GF-D8 (cell line): ENCODE results near the gene CENPV.
A peak's percentile ranks its signal among the peaks of the same experiment; 100 is the strongest.
"Not testable (repeated sequence)": the region's sequence is repeated elsewhere in the genome, so short reads cannot be mapped to it uniquely, and the experiment has no call there.

ENCODE experiments used
- DNase-seq: peaks from one replicate; lab custom pipeline; 2025; lab: John Stamatoyannopoulos, UW

CENPV gene

DNA sequence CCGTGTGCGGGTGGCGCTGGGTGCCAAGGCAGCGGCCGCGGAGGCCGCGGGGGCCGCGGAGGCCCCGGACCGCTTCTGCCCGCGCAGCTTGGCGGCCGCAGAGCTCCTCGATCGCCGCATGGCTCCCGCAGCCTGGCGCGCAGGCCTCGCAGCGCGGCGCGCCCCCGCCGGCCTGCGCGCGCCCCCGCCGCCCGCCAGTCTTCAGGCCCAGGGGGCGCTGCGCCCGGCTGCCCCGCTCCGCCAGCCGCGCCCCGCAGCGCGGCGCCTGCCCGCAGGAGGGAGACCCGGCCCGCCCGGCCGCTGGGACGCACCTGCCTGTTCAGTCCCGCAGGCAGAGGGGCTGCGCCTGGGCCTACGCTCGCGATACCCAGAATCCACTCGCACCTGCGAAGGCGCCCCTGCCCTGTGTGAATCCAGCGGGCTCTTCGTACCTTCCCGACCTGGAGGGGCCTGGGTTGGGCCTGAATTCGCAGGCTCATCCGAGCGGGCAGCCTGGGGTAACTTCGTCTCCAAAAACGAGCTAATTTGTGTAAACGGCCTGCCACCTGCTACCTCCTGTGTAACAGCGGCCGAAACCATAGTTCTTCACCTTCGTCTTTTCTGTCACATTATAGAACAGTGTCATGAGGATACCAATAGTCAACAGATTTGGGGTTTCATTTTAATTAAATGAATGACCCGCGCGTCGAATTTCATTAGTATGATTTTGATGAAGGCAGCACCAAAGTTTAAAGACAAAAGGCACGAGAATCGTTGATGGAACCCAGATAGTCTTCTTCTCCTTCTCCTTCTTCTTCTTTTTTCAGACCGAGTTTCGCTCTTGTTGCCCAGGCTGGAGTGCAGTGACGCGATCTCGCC lies at the start of gene CENPV:
CENPV (minus strand) TSS at position 153 of the 858 bp plus-strand sequence; CDS start at position 120, 33 bp downstream.
- no peak for DNase-seq

DNA sequence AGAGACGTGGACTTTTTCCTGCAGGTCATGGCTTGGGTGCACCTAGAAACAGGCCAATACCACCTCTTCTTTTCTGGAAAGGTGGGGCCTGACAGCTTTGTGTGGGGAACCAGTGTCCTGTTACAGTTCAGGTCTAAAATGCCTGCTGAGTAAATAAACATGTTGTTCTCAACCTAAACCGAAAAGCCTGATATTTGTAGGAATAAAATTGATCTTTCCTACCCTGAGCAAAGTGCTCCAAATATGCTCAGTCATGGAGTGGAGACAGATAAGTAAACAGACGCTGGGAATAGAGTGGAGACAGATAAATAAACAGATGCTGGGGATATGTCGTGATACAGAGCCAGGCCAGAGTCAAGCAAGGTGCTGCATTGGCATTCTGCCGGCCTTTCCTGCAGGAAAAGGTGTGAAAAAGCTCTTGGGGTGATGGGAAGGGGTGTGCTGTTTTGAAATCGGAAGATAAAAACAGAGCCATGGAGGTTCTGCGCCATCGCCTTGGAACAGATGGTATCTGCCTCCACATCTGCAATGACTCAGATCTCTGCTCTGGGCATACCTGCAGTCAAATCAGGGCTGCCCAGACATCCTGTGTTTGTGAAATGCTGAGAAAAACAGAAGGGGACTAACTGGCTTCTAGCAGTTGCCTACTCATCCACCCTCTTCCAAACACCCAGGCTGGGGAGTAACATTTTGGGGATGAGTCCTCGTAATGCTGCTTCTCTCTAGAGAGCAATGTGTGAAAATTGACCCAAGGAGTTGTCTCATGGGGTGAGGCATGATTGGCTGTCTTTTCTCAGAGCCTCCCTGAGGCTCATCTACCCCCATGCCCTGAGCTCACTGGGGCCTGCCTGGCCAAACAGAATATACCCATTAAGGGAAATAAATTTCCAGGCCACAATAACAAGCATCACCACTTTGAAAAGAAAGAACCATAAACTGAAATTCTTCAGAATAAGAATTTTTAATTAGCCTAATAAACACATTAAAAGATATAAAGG lies 45.3 kb upstream of the CENPV start:
- DNase-seq = peak; percentile 25

DNA sequence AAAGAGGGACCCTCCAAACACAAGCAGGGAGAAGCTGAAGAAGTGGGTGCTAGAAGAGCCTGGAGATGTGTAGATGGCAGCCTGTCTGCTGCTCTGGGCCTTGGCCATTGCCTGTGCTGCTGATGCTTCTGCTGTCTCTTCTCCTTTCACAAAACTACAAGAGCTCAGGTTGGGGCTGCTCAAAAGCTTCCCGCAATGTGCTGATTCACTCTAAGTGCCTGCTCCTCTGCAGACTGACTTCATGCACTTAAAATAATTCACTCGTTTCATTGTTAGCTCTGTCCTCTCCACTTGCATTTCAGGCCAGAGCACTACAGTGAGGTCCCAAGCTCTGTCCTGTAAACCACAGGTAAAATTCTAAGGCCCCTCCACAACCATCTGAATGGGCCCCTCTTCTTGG lies 43.4 kb upstream of the CENPV start:
- peak; percentile 2 for DNase-seq

DNA sequence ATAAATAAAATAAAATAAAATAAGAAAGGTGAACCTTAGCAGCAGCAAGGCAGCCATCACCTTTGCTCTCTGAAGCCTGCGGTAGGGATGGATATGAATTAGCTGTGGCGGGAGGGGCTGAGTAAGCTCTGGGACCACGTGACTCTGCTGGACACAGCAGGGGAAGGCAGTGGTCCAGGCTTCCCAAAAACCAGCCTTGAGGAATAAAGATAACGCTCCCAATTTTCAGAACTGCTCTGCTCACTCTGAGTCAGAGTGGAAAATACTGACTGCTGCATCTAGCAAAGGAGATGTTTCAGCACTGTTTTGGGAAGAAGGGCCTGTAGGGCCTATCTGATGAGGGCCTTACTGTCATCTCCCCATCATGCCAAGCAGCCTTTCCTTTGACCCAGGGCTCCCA lies 42.6 kb upstream of the CENPV start:
- not testable (repeated sequence) for DNase-seq

DNA sequence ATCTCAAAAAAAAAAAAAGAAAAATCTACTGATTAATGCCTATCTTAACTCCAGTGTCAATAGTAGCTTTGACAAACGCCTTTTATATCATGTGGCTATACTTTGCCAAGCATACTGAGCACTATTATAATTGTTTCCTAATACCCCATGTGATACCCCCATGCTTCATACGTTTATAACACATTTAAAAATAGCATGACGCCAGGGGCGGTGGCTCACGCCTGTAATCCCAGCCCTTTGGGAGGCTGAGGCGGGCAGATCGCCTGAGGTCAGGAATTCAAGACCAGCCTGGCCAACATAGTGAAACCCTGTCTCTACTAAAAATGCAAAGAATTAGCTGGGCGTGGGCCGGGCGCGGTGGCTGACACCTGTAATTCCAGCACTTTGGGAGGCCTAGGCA lies 39.2 kb upstream of the CENPV start:
- DNase-seq = not testable (repeated sequence)

DNA sequence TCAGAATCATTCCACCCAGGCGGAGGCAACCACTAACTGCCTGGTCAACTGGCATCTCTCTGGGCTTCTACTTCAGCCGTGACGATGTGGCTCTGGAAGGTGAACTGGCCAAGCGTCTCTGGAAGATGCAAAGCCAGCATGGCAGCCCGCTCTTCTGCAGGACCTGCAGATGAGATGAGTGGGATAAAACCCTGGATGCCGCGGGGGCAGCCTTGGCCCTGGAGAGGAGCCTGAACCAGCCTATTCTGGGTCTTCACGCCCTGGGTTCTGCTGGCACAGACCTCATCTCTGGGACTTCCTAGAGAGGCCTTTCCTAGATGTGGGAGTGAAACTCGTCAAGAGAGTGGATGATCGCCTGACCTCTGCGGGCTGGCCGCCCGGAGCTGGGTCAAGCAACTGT lies 38.2 kb upstream of the CENPV start:
- DNase-seq = no peak

DNA sequence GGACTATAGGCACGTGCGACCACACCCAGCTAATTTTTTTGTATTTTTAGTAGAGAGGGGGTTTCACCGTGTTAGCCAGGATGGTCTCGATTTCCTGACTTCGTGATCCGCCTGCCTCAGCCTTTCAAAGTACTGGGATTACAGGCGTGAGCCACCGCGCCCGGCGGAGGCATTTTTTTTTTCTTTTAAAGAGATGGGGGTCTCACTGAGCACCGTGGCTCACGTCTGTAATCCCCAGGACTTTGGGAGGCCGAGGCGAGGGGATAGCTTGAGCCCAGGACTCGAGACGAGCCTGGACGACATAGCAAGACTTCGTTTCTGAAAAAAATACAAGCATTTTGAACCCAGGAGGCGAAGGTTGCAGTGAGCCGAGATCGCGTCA lies 32.8 kb upstream of the CENPV start:
- DNase-seq = not testable (repeated sequence)

DNA sequence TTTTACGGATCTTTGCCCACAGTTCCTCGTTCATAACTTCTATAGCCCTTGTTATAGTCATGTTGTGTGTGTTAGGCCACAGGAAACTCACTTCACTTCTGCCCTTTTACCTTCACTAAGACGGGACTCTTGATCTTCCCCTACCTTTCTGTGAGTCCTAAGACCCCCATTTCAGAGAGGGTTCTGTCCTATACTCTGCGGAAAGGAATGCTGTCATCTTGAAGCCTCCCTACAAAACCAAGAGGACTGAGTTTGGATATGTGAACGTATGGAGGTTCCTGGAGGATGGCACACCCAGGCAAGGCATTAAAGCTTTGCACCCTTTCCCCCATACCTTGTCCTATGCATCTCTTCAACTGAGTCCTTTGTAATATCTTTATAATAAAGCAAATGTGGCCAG lies 31.3 kb upstream of the CENPV start:
- no peak for DNase-seq

DNA sequence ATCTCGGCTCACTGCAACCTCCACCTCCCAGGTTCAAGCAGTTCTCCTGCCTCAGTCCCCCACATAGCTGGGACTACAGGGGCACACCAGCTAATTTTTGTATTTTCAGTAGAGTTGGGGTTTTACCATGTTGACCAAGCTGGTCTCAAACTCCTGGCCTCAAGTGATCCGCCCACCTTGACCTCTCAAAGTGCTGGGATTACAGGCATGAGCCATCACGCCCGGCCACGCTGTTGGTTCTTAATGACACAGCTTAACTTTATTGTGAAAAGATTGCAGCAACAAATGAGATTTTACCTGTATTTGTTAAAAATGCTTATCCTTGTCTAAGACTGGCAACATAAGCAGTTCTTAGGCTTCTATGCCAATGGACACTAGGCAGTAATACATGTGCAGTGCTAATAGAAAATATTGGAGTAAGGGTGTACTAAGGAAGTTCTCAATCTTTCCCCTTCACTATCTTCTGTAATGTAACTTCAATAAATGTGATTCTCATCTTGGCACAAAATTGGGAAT lies 30.6 kb upstream of the CENPV start:
- DNase-seq = no peak

DNA sequence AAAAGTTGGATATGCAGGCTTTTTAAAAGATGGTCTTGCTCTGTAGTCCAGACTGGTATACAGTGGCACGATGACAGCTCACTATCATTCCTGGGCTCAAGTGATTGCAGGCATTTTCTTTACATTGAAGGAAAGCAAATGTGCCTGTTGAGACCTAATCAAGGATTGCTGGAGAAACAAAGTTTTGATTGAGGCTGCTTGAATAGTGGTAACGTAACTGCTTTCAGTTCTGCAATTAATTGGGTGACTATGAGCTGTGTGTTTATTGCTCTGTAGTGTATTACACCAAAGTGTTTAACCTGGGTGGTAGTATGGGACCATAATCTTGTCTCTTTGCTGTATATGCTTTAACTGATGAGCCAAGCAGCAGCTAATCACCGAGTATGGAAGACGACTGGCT lies 29.9 kb upstream of the CENPV start:
- DNase-seq = no peak

DNA sequence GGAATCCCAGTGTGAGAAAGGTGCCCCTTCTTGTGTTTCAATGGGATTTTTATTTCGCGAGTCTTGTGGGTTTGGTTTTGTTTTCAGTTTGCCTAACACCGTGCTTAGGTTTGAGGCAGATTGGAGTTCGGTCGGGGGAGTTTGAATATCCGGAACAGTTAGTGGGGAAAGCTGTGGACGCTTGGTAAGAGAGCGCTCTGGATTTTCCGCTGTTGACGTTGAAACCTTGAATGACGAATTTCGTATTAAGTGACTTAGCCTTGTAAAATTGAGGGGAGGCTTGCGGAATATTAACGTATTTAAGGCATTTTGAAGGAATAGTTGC lies 28.2 kb upstream of the CENPV start:
- no peak for DNase-seq

DNA sequence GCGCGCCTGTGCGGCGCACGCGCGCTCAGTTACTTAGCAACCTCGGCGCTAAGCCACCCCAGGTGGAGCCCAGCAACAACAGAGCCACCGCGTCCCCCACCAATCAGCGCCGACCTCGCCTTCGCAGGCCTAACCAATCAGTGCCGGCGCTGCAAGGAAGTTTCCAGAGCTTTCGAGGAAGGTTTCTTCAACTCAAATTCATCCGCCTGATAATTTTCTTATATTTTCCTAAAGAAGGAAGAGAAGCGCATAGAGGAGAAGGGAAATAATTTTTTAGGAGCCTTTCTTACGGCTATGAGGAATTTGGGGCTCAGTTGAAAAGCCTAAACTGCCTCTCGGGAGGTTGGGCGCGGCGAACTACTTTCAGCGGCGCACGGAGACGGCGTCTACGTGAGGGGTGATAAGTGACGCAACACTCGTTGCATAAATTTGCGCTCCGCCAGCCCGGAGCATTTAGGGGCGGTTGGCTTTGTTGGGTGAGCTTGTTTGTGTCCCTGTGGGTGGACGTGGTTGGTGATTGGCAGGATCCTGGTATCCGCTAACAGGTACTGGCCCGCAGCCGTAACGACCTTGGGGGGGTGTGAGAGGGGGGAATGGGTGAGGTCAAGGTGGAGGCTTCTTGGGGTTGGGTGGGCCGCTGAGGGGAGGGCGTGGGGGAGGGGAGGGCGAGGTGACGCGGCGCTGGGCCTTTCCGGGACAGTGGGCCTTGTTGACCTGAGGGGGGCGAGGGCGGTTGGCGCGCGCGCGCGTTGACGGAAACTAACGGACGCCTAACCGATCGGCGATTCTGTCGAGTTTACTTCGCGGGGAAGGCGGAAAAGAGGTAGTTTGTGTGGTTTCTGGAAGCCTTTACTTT lies 27.6 kb upstream of the CENPV start, which contains the start of gene UBB:
UBB (plus strand) TSS at position 452 of the 856 bp plus-strand sequence. CDS start 817 bp downstream, outside the sequence.
- DNase-seq = peak; percentile 72

DNA sequence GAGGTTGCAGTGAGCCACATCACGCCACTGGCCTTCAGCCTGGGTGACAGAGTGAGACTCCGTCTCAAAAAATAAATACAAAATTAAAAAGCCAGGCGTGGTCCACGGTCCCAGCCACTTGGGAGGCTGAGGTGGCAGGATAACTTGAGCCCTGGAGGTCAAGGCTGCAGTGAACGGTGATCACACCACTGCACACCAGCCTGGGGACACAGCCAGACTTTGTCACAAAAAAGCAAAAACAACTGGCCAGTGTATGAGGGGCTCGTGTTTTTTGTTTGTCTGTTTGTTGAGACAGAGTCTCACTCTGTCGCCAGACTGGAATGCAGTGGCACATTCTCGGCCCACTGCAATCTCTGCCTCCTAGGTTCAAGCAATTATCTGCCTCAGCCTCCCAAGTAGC lies 26.4 kb upstream of the CENPV start:
- DNase-seq = no peak

DNA sequence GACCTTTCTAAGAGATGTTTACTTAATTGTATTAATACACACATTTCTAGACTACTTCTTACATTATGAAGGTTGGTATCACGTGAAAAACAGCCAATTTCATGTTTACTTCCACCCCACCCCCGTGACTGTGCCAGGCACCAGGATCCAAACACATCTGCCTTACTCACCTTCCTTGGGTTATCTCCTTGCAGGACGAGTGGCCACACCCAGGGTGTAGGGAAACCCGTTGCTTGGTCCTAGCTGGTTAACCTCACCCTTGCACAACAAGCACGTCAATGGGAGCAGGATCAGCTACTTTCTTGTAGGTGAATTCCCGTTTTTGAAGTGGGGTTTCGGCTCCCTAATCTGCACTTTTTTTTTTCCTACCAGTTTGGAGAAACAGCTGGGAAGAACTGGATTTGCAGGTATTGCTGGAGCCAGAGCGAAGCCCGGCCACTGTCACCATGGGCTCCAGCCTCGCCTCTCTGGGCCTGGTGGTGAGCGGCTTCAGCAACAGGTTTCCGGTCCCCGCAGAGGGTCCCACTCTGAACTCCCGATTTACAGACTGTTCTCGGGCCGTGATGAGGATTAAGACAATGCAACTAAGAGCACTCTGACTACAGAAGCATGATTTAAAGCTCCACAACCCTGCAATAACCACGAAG lies 25.5 kb upstream of the CENPV start:
- no peak for DNase-seq

DNA sequence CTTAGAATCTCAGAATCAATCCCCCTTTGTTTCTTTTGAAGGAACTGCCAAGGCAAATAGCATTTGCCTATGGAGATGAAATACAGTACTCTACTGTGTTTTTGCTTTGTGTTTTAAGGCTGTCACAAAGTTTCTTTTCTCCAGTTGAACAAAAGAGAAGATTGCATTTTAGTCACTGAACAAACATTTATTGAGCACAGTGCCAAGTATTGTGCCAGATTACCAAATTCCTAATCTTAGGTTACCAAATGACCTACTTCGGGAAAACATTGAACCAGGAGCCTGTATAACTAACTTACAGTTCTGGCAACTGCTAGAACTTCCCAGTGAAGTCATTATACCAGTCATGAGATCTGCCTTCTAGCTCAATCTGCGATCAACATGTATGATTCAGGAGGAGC lies 24.7 kb upstream of the CENPV start:
- DNase-seq = no peak

DNA sequence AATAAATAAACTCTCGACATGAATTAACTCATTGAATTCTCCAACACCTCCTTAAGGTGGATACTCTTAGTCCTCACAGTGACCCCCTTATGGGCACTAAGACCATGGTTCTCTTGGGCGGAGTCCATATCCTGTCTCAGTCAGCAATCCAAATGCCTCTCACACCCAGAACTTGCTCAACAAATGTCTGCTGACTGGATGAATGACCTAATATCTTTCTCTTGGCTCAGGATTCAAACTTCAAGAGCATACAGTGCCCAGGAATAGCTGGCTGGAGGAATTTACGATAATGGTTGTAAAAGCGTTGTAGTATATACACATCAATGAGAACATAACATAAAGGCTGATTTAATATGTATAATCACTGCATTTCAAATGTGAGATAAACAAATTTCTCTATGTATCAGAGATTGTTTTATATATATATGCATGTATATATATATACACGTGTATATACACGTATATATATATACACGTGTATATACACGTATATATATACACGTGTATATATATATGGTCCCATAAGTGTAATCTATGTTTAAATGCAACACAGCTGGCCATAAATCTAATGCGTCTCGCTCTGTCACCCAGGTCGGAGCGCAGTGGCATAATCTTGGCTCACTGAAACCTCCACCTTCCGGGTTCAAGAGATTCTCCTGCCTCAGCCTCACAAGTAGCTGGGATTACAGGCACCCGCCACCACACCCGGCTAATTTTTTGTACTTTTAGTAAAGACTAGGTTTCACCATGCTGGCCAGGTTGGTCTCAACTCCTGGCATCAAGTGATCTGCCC lies 21.1 kb upstream of the CENPV start:
- DNase-seq = no peak

DNA sequence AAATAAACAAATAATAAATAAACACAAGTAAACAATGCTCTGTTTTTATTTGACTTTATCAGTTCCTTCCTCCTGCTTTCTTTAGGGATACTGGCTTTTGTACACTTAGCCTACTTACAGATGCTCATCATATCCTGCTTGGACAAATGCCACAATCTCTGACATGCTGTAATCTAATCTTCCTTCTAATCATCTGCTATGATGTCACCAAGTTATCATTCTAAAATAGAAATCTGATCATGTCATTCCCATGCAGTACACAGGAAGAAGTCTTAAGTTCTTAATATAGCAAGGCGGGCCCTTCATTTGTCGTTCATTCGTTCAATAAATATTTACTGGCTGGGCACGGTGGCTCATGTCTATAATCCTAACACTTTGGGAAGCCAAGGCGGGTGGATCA lies 18.5 kb upstream of the CENPV start:
- DNase-seq = no peak

DNA sequence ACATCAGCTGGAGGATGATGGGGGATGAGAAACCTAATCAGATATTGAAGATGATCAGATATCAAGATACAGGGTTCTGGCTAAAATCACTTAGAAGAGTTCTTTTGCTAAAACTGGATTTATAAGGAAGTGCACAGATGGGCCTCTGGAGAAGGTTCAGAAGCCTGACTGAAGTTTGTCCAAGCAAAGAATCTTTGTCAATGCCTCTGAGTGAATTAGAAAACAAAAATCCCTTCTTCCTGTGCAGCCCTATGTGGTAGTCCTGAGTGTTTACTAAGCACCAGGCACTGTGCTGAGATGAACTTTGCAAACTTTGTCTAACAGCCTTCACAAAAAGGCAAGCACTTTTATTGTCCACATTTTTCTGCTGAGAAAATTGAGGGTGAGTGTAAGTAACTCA lies 11.4 kb upstream of the CENPV start:
- DNase-seq = no peak

DNA sequence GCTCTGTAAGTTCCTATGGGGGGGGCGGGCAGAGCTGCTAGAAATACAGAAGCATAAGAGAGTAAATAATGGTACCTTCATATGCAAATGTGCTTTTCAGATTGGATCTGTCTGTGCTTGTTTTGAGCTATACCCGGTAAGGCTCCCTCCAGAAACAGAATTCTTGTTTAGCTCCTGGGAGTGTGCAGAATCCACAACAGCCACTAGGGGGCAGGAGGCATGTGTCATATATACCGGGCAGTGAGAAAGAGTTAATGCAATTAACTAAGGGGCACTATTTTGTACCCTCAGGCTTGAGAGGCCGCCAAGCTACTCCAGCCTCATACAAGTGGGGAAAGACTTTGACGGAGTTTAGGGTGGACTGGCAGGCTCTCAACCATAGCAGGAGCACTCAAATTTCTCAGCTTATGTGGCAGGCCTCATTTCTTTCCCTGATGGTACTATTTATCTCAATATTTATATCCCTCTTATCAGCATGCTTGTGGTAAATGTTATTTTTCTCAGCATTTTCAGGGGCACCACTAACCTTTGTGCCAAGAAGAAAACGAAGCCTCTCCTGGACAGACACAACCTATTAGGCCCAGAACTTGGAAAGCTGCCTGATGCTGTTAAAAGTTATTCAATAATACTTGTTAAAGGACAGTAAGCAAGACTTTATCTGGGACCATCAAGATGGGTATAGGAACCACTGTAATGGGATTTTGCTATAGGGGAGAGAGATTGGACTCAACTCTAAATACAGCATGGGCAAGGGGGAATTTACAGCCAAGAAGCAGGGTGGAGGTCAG lies 10.7 kb upstream of the CENPV start:
- DNase-seq = no peak

DNA sequence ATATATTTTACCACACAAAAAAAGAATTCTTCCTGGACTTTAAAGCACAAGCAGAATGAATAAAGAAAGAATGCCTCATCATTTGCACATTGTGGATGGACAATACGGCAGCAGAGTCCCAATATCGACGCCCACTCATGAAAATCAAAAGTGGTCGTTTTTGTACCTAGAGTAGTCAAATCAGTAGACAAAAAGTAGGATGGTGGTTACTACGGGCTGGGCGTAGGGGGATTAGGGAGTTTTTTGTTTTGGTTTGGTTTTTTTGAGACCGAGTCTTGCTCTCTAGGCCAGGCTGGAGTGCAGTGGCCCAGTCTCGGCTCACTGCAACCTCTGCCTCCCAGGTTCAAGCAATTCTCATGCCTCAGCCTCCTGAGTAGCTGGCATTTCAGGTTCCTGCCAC lies 8.6 kb upstream of the CENPV start:
- no peak for DNase-seq
